SIG-M5 (cell line): ENCODE data around the gene FAM240A.
"Not testable (repeated sequence)": the region's sequence is repeated elsewhere in the genome, so short reads cannot be mapped to it uniquely, and the experiment has no call there.

Experiments
- DNase-seq: peaks from one replicate; lab custom pipeline; 2025; lab: John Stamatoyannopoulos, UW

FAM240A gene

GRCh38 chr3:46612324-46612723, at the start of gene FAM240A:
Gene FAM240A (plus strand): TSS chr3:46612525. CDS start chr3:46612684, 159 bp downstream.
- DNase-seq: no peak

DNA sequence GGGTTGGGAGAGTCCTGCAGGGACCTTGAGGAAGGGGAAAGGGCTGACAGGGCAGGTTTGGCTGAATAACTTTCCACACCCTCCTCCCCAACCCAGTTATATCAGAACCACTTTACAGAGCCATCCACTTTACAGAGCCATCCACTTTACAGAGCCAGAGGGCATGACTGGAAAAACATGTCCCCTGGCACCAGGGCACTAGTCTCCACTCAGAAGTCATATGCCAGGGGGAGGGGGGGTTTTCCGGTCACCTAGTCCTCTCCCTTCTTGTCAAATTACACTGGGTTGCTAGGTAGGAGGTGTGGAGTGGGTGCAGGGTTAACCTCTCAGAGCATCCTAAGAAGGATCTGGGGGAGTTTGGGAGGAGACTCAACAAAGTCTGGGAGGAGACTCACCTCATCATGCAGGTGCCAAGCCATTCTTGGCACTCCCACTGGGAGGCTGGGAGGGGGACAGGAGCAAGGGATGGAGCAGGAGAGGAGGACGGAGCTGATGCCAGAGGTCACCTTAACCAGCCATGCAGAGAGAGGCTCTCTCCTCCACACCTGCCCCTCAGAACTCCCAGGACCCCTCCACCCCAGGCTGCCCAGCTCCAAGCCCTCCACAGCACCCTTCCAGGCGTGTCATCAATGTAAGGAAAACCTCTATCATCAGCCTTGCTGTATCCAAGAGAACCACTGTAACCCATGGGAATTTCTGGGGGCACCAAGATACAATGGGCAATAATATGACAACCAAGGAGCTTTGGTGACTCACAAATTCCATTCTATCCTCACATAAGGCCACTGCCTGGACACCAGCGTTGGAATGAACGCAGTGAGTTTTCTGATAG, 47.9 kb upstream of the FAM240A start:
- no peak for DNase-seq

DNA sequence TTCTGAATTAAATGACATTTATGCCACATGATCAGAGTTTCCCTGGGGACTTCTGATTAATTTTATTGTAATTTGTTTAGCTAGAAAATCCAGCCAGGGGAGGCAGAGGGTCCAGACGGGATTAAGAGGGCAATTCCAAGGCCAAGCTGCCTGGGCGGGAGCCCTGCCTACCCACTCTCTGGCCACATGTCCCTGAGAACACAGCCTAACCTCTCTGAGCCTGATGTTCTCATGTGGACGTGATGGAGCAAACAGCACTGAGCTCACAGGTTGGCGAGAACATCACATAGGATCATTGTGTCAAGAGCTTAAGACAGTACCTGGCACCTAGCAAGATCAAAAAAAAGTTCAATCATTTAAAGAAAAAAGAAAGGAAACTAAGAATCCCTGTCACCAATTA, 47.2 kb upstream of the FAM240A start:
- DNase-seq: no peak

GRCh38 chr3:46565607-46566039, 46.7 kb upstream of the FAM240A start:
- DNase-seq: no peak

- DNase-seq: no peak
These were observed 46.2 kb upstream of the FAM240A start, which contains the start of gene LRRC2 for GRCh38 chr3:46566040-46566641. Gene LRRC2 (minus strand): TSS chr3:46566302. CDS start chr3:46551591, 14,711 bp downstream.

DNA sequence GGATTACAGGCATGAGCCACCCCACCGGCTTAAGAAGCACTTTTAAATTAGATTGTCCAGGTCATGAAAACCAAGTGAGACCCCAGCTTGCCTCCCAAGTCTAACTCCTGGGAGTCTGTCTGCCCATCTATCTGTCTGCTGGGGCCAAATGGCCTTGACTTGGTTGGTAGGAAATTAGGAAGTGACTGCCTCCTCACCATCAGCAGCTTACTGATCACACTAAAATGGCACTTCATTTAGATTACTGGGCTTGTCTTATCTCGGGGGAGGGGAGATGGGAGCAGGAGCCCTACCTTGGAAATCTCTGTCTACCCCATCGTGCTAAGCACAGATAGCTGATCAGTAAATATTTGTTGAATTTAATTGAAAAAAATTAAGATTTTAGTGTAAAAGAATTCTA, 40.6 kb upstream of the FAM240A start:
- DNase-seq: no peak

- no peak for DNase-seq
These were observed 38.6 kb upstream of the FAM240A start for GRCh38 chr3:46573701-46574100.

GRCh38 chr3:46574243-46574646, 38.1 kb upstream of the FAM240A start:
- DNase-seq: no peak

- DNase-seq: no peak
These were observed 37.3 kb upstream of the FAM240A start for GRCh38 chr3:46574881-46575576.

DNA sequence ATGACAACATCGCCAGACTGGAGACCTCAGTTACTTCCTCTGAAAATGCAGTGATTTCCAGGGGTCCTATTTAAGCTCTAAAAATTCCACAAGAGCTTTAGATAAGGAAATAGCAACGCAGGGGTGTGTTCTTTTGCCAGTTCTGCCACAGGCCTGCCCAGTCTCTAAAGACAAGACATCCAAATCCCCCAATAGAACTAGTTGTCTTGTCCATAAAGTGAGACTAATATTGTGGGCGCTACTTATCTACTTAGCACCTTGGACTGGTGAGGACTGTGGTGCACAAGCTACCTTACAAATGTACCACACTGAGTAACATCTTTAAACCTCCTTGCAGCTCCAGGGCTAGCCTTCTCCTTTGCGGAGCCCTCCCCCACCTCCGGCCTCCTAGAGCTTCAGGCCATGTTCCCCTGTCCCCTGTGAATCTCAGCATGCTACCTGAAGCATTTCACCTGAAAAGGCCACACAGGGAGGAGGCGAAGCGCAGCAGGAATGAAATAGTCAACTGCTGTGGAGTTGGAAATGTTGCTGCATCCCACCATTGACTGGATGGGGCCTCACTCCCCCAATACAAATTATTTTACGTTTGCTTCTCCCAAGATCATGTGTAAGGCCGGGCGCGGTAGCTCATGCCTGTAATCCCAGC, 36.6 kb upstream of the FAM240A start:
- no peak for DNase-seq

DNA sequence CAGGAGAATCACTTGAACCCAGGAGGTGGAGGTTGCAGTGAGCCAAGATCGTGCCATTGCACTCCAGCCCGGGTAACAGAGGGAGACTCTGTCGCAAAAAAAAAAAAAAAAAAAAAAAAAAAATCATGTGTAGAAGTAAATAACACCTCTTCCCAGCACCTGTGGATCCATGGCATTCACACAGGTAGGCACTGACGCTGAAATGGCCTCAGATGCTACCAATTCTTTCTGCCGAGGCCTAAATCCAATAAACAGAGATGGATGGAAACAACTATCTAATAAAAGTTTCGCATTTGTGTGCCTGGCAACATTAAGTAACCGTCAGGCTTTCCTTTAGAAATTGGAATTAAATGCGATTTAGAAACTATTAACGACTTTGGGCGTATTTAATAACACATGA, 35.9 kb upstream of the FAM240A start:
- DNase-seq: no peak

DNA sequence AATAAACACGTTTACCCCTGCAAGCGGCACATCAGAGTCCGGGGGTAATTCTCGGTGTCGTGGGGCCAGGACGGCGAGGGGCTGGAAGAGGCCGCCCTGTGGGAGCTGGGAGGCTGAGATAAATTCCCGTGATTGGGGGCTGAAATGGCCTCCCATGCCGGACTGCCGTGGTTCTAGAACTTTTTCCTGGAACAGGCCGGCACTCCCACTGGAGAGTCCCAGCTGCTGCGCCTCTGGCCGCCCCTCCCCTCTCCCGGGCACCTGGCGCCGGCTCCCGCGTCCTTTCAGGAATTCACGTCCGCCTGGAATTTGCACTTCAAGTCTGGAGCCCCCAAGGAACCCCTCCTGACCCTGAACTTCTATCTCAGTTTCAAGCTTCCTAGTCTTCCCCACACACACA, 35.4 kb upstream of the FAM240A start:
- no peak for DNase-seq

DNA sequence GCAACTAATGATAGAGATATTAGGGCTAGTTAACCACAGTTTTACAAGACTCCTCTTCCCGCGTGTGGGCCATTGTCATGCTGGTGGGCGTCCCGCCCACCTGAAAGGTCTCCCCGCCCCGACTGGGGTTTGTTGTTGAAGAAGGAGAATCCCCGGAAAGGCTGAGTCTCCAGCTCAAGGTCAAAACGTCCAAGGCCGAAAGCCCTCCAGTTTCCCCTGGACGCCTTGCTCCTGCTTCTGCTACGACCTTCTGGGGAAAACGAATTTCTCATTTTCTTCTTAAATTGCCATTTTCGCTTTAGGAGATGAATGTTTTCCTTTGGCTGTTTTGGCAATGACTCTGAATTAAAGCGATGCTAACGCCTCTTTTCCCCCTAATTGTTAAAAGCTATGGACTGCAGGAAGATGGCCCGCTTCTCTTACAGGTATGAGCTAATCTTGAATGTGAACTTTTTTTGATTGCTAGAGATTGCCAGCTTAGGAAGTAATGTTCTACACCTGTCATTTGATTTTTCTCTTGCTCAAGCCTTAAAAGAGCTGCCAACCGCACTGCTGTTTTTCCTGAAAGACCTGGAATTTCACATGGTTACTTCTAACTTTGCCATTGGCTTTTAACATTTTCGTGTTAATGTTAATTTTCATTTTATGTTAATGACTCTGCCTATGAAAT, 34.6 kb upstream of the FAM240A start:
- DNase-seq: not testable (repeated sequence)

DNA sequence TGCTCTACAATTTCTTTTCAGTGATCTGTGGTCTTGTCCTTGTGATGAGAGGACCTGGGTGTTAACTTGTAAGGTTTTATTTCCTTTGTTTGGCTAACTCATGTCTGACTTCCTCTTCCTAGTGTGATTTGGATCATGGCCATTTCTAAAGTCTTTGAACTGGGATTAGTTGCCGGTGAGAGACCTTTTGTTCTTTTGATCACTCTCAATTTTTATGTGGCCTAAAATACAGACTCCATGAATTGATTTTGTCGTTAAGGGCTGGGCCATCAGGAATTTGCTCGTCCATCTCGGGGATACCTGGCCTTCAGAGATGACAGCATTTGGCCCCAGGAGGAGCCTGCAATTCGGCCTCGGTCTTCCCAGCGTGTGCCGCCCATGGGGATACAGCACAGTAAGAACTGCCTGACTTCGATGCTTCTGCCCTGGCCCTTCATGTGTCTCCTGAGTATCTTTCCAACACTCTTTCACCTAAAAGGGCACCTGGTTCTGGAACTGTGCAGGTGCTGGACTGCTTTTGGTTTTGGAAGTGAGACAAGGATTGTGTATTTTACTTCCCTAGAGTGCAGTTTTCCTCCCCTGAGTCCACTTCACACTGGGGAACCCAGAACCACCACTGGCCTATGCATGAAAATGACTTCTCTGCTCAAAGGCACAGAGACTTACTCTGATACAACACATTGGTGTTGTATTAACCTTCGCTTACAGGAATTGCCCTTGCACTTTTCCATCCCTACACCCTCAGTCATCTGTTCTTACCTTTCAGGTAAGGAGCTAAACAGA, 33.2 kb upstream of the FAM240A start:
- no peak for DNase-seq

GRCh38 chr3:46579756-46580286, 32.5 kb upstream of the FAM240A start:
- no peak for DNase-seq

DNA sequence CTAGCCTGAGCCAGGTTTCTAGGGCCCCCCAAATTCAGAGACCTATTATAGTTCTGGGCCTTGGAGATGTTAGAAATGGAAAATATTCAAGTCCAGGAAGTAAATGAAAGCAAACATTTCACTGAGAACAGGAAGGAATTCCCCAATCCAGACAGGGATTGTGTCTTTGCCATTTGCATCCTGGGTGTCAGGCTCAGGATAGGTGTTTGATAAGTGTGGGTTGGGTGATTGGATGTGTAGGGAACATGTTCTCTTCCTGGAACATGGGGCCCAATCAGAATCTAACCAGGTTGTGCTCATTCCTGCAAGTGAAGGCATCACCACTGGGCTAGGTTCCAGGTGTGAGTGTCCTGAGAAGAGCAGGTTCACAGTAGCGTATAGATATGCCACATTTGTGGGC, 31.6 kb upstream of the FAM240A start:
- DNase-seq: no peak

GRCh38 chr3:46584598-46585467, 27.5 kb upstream of the FAM240A start:
- DNase-seq: no peak

- DNase-seq: no peak
These were observed 26.3 kb upstream of the FAM240A start for GRCh38 chr3:46585799-46586693.
